ACHN (cell line): ENCODE results near the gene TBC1D1.

ENCODE experiments used
- DNase-seq: peaks from one replicate; pipeline ENCODE4 v3.0.0-alpha.2; 2015
- in situ Hi-C: cut with HindIII; loops from 2 replicates; pipeline ENCODE4 v1.10.0; 2017; ENCODE audit warnings: low sequenced_read_pairs, low pct_ligation_motif_present, low pct_unique_long_range_greater_than_20kb

The TBC1D1 gene

GRCh38 chr4:38180456-38180855, 289.6 kb downstream of the TBC1D1 start:
- DNase-seq: no peak
- in situ Hi-C loops: no loop called here

- DNase-seq: no peak
- in situ Hi-C loops: no loop called here
Observed at GRCh38 chr4:38181286-38181685, 290.4 kb downstream of the TBC1D1 start.

- in situ Hi-C loops: no loop called here
- no peak for DNase-seq
Observed at GRCh38 chr4:38182334-38182998, 291.6 kb downstream of the TBC1D1 start.

- DNase-seq: no peak
- in situ Hi-C loops: no loop called here
Observed at GRCh38 chr4:38184404-38184803, 293.5 kb downstream of the TBC1D1 start.

GRCh38 chr4:38185406-38186144, 294.7 kb downstream of the TBC1D1 start:
- no peak for DNase-seq
- in situ Hi-C loops: no loop called here

- in situ Hi-C loops: no loop called here
- no peak for DNase-seq
Observed at GRCh38 chr4:38188136-38188535, 297.3 kb downstream of the TBC1D1 start.

GRCh38 chr4:38188631-38189101, 297.8 kb downstream of the TBC1D1 start:
- in situ Hi-C loops: no loop called here
- DNase-seq: no peak
